Loucy (cell line): ENCODE measurements around the gene PCDHGB3.

Experiments
- H2AFZ ChIP-seq: fragments of 200-600 bp; sonication (generic); 2 replicates; pipeline ENCODE4 v1.6.0; 2016; ENCODE audit warnings: antibody characterized with exemption, mild to moderate bottlenecking, low read length, moderate library complexity
- H3F3A ChIP-seq: fragments of 200-600 bp; 2 replicates; pipeline ENCODE4 v1.6.0; 2016; ENCODE audit warnings: antibody characterized with exemption, low read depth, mild to moderate bottlenecking
- H3K27me3 ChIP-seq: fragments of 200-600 bp; sonication (generic); 2 replicates; pipeline ENCODE4 v1.6.1; 2014; ENCODE audit warnings: low read length, mild to moderate bottlenecking; ENCODE audit not compliant: insufficient read depth, poor library complexity, severe bottlenecking
- H3K36me3 ChIP-seq: fragments of 200-600 bp; sonication (generic); 2 replicates; pipeline ENCODE4 v1.6.1; 2016; ENCODE audit warnings: low read length; ENCODE audit not compliant: insufficient read depth
- H3K4me1 ChIP-seq: fragments of 200-600 bp; sonication (generic); 2 replicates; pipeline ENCODE4 v1.5.1; 2014; ENCODE audit warnings: low read length, mild to moderate bottlenecking; ENCODE audit not compliant: insufficient read depth, poor library complexity, severe bottlenecking
- H3K4me2 ChIP-seq: fragments of 200-600 bp; sonication (generic); 2 replicates; pipeline ENCODE4 v1.6.0; 2014; ENCODE audit warnings: antibody characterized with exemption, low read length, low read depth, mild to moderate bottlenecking; ENCODE audit not compliant: poor library complexity, severe bottlenecking
- H3K4me3 ChIP-seq: fragments of 200-600 bp; sonication (generic); 2 replicates; pipeline ENCODE4 v1.5.1; 2014; ENCODE audit warnings: low read length, mild to moderate bottlenecking, mixed read lengths; ENCODE audit not compliant: poor library complexity, severe bottlenecking
- H3K79me2 ChIP-seq: fragments of 200-600 bp; sonication (generic); 2 replicates; pipeline ENCODE4 v1.6.1; 2014; ENCODE audit warnings: low read length; ENCODE audit not compliant: insufficient read depth
- H3K9ac ChIP-seq: fragments of 200-600 bp; sonication (generic); 2 replicates; pipeline ENCODE4 v1.6.0; 2014; ENCODE audit warnings: mild to moderate bottlenecking, low read depth, low read length, moderate library complexity; ENCODE audit not compliant: poor library complexity, severe bottlenecking
- H3K9me2 ChIP-seq: fragments of 200-600 bp; sonication (generic); replicated peaks from 2 replicates; pipeline ENCODE4 v1.6.1; 2016; ENCODE audit warnings: low read depth, low read length, mixed read lengths
- H3K9me3 ChIP-seq: fragments of 200-600 bp; sonication (generic); 2 replicates; pipeline ENCODE4 v1.6.1; 2014; ENCODE audit warnings: mild to moderate bottlenecking, antibody characterized with exemption, low read length, low read depth; ENCODE audit not compliant: insufficient read depth
- H4K20me1 ChIP-seq: fragments of 200-600 bp; sonication (generic); 2 replicates; pipeline ENCODE4 v1.6.0; 2014; ENCODE audit warnings: antibody characterized with exemption, low read length, mild to moderate bottlenecking; ENCODE audit not compliant: insufficient read depth, poor library complexity, severe bottlenecking
- CTCF ChIP-seq: fragments of 200-600 bp; sonication (generic); conservative IDR thresholded peaks from 2 replicates; pipeline ENCODE4 v1.5.1; 2014; ENCODE audit warnings: mild to moderate bottlenecking, antibody characterized with exemption, low read length
- EZH2phosphoT487 ChIP-seq: fragments of 200-600 bp; IDR thresholded peaks from 2 replicates; pipeline ENCODE4 v1.6.1; 2018; ENCODE audit warnings: antibody characterized with exemption, mild to moderate bottlenecking, moderate library complexity, borderline replicate concordance

Gene PCDHGB3

GRCh38 chr5:141360685-141361084 lies 9.4 kb upstream of the PCDHGB3 start:
- H3K36me3 ChIP-seq: no peaks in the 10 kb centered on the region
- H2AFZ ChIP-seq: no peak overlapping the region
- H3F3A ChIP-seq: no peaks in the 10 kb centered on the region
- no peak overlapping the region for H3K4me2 ChIP-seq
- no peaks in the 10 kb centered on the region for H4K20me1 ChIP-seq
- H3K4me3 ChIP-seq: peak overlapping the region; percentile 67
- H3K27me3 ChIP-seq: no peaks in the 10 kb centered on the region
- H3K9me3 ChIP-seq: no peaks in the 10 kb centered on the region; the same call in 1 of the 2 replicates
- TF ChIP-seq CTCF: no peak
- TF ChIP-seq EZH2phosphoT487: no peak
- no peaks in the 10 kb centered on the region for H3K9me2 ChIP-seq
- no peak overlapping the region for H3K9ac ChIP-seq
- no peaks in the 10 kb centered on the region for H3K4me1 ChIP-seq
- no peaks in the 10 kb centered on the region for H3K79me2 ChIP-seq

DNA sequence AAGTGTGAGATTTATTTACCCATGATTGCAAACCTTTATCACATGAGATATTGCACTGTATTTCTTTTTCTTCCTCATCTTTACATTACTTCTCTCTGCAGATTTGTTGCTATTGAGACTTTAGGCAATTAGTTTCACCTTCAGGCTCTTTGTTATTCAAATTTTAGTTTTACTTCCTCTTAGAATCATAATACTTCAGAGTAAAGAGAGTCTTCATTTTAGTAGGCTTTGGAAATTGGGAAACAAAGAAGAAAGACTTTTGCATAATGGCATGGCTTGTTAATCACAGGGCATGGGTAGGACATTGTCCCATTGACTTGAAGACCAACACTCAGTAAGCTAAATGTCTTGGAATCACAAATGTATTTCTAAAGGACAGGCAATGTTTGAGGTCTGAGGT lies 7.3 kb upstream of the PCDHGB3 start:
- Histone ChIP-seq H3K9ac (no peak overlapping the region), H3K4me2 (no peak overlapping the region), H3F3A (no peaks in the 10 kb centered on the region), H4K20me1 (no peaks in the 10 kb centered on the region), H3K4me1 (no peaks in the 10 kb centered on the region), H3K36me3 (no peaks in the 10 kb centered on the region), H3K9me3 (no peaks in the 10 kb centered on the region; the same call in 1 of the 2 replicates), H3K9me2 (no peaks in the 10 kb centered on the region), H3K4me3 (peak overlapping the region; percentile 28), H3K27me3 (no peaks in the 10 kb centered on the region), H2AFZ (no peak overlapping the region), H3K79me2 (no peaks in the 10 kb centered on the region)
- no peak for TF ChIP-seq EZH2phosphoT487
- TF ChIP-seq CTCF: no peak

GRCh38 chr5:141363952-141364660 lies 5.9 kb upstream of the PCDHGB3 start, which contains the start of gene PCDHGA5:
Gene PCDHGA5 (plus strand): TSS chr5:141364162. CDS start chr5:141364331, 169 bp downstream.
- Histone ChIP-seq H2AFZ (no peak within 1 kb of the TSS), H3K9ac (no peak within 1 kb of the TSS), H3K4me2 (no peak within 1 kb of the TSS), H4K20me1 (no peaks in the 10 kb centered on the region), H3K4me3 (no peak within 1 kb of the TSS), H3F3A (no peaks in the 10 kb centered on the region), H3K27me3 (no peaks in the 10 kb centered on the region), H3K9me2 (no peaks in the 10 kb centered on the region), H3K9me3 (no peaks in the 10 kb centered on the region; the same call in 1 of the 2 replicates), H3K36me3 (no peaks in the 10 kb centered on the region), H3K4me1 (no peaks in the 10 kb centered on the region), H3K79me2 (no peaks in the 10 kb centered on the region)
- TF ChIP-seq EZH2phosphoT487 (no peak), CTCF (no peak)
